H9 (cell line): ENCODE results near the gene DISC1. TPM values are rescaled to one million over a fixed set of nuclear protein-coding genes. Genes with fewer than 3 reads are reported as not detected.

Experiments
- DNase-seq: peaks from one replicate; pipeline ENCODE4 v3.0.0-alpha.2; 2017
- H2AFZ ChIP-seq: one replicate; pipeline ENCODE4 v1.6.1; 2013; ENCODE audit warnings: mild to moderate bottlenecking, low read length, control low read depth, moderate library complexity
- H2AK5ac ChIP-seq: 2 replicates; pipeline ENCODE4 v1.6.1; 2013; ENCODE audit warnings: low read length, control low read depth, mixed read lengths; ENCODE audit not compliant: insufficient read length
- H2BK120ac ChIP-seq: one replicate; pipeline ENCODE4 v1.6.1; 2013; ENCODE audit warnings: low read depth, mild to moderate bottlenecking, low read length, control low read depth, inconsistent platforms; ENCODE audit not compliant: poor library complexity, severe bottlenecking
- H2BK12ac ChIP-seq: 2 replicates; pipeline ENCODE4 v1.6.1; 2013; ENCODE audit warnings: low read length, control low read depth, mixed read lengths, low read depth; ENCODE audit not compliant: insufficient read length
- H2BK15ac ChIP-seq: 2 replicates; pipeline ENCODE4 v1.6.1; 2013; ENCODE audit warnings: low read depth, low read length, control low read depth
- H2BK20ac ChIP-seq: one replicate; pipeline ENCODE4 v1.6.1; 2013; ENCODE audit warnings: low read depth, mild to moderate bottlenecking, low read length, control low read depth, inconsistent platforms; ENCODE audit not compliant: poor library complexity, severe bottlenecking
- H2BK5ac ChIP-seq: 2 replicates; pipeline ENCODE4 v1.6.1; 2013; ENCODE audit warnings: low read length, control low read depth, mixed read lengths; ENCODE audit not compliant: insufficient read length
- H3K14ac ChIP-seq: 2 replicates; pipeline ENCODE4 v1.6.1; 2013; ENCODE audit warnings: low read length, control low read depth; ENCODE audit not compliant: insufficient read depth
- H3K18ac ChIP-seq: 2 replicates; pipeline ENCODE4 v1.6.1; 2013; ENCODE audit warnings: low read depth, mild to moderate bottlenecking, mixed read lengths, low read length, control low read depth; ENCODE audit not compliant: insufficient read length
- H3K23ac ChIP-seq: 2 replicates; pipeline ENCODE4 v1.6.1; 2013; ENCODE audit warnings: low read length, control low read depth, mixed read lengths, low read depth; ENCODE audit not compliant: insufficient read length
- H3K23me2 ChIP-seq: 2 replicates; pipeline ENCODE4 v1.6.1; 2013; ENCODE audit warnings: low read depth, mild to moderate bottlenecking, mixed read lengths, low read length, control low read depth; ENCODE audit not compliant: insufficient read length, poor library complexity, severe bottlenecking
- H3K27ac ChIP-seq: 2 replicates; pipeline ENCODE4 v1.5.1; 2013; ENCODE audit warnings: low read length, control low read depth, mixed read lengths, low read depth; ENCODE audit not compliant: insufficient read length
- H3K27me3 ChIP-seq: 2 replicates; pipeline ENCODE4 v1.6.1; 2013; ENCODE audit warnings: low read length, control low read depth, inconsistent platforms; ENCODE audit not compliant: insufficient read depth
- H3K4ac ChIP-seq: 2 replicates; pipeline ENCODE4 v1.6.1; 2013; ENCODE audit warnings: low read depth, mild to moderate bottlenecking, control low read depth, inconsistent platforms, low read length, moderate library complexity
- H3K4me1 ChIP-seq: 2 replicates; pipeline ENCODE4 v1.6.1; 2013; ENCODE audit warnings: low read length, control low read depth, inconsistent platforms; ENCODE audit not compliant: insufficient read depth
- H3K4me2 ChIP-seq: 2 replicates; pipeline ENCODE4 v1.6.1; 2013; ENCODE audit warnings: low read length, control low read depth, mixed read lengths; ENCODE audit not compliant: insufficient read length, insufficient read depth
- H3K56ac ChIP-seq: 2 replicates; pipeline ENCODE4 v1.6.1; 2013; ENCODE audit warnings: low read depth, mild to moderate bottlenecking, mixed read lengths, low read length, control low read depth; ENCODE audit not compliant: insufficient read length
- H3K79me1 ChIP-seq: 2 replicates; pipeline ENCODE4 v1.6.1; 2013; ENCODE audit warnings: low read depth, mild to moderate bottlenecking, moderate library complexity, low read length, control low read depth, inconsistent platforms; ENCODE audit not compliant: insufficient read depth, poor library complexity, severe bottlenecking
- H3K79me2 ChIP-seq: 2 replicates; pipeline ENCODE4 v1.6.1; 2013; ENCODE audit warnings: low read length, control low read depth, inconsistent platforms; ENCODE audit not compliant: insufficient read depth
- H3K9ac ChIP-seq: 2 replicates; pipeline ENCODE4 v1.6.1; 2013; ENCODE audit warnings: low read length, control low read depth, mixed read lengths; ENCODE audit not compliant: insufficient read length; ENCODE audit errors: extremely low read depth
- H3K9me3 ChIP-seq: one replicate; pipeline ENCODE4 v1.6.1; 2013; ENCODE audit warnings: low read depth, low read length, inconsistent platforms; ENCODE audit not compliant: control insufficient read depth
- H3T11ph ChIP-seq: one replicate; pipeline ENCODE4 v1.6.1; 2013; ENCODE audit warnings: mild to moderate bottlenecking, low read length, control low read depth, inconsistent platforms
- H4K20me1 ChIP-seq: one replicate; pipeline ENCODE4 v1.6.1; 2013; ENCODE audit not compliant: control insufficient read depth, insufficient read length, insufficient read depth
- H4K5ac ChIP-seq: 2 replicates; pipeline ENCODE4 v1.6.1; 2013; ENCODE audit warnings: low read depth, mild to moderate bottlenecking, mixed read lengths, low read length, control low read depth; ENCODE audit not compliant: insufficient read length
- H4K8ac ChIP-seq: replicated peaks from 2 replicates; pipeline ENCODE4 v1.6.1; 2013; ENCODE audit warnings: low read length, control low read depth, mixed read lengths, low read depth; ENCODE audit not compliant: insufficient read length
- H4K91ac ChIP-seq: 2 replicates; pipeline ENCODE4 v1.6.1; 2013; ENCODE audit warnings: low read depth, mild to moderate bottlenecking, moderate library complexity, mixed read lengths, low read length, control low read depth; ENCODE audit not compliant: insufficient read length
- H3K27ac Mint-ChIP-seq, 3 experiments: 2 replicates in 2 of 3; 3 replicates in 1 of 3; pipeline ENCODE4 v1.8.0; 2020 to 2021; ENCODE audit warnings: mixed read lengths in 3 of 3, mild to moderate bottlenecking in 1 of 3, moderate library complexity in 1 of 3
- H3K27me3 Mint-ChIP-seq: 2 replicates; pipeline ENCODE4 v1.8.0; 2021; ENCODE audit warnings: low read depth, mild to moderate bottlenecking, moderate library complexity, mixed read lengths
- H3K36me3 Mint-ChIP-seq, 3 experiments: 2 replicates in 2 of 3; 3 replicates in 1 of 3; pipeline ENCODE4 v1.8.0; 2020 to 2021; ENCODE audit warnings: low read depth in 3 of 3, mixed read lengths in 3 of 3; ENCODE audit not compliant: insufficient read depth in 1 of 3
- H3K4me1 Mint-ChIP-seq, 2 experiments: 2 replicates each; pipeline ENCODE4 v1.8.0; 2020; ENCODE audit warnings: mixed read lengths in 2 of 2
- H3K4me3 Mint-ChIP-seq, 2 experiments: 2 replicates in 1 of 2; 3 replicates in 1 of 2; pipeline ENCODE4 v1.8.0; 2020 to 2021; ENCODE audit warnings: mild to moderate bottlenecking in 2 of 2, mixed read lengths in 2 of 2, moderate library complexity in 1 of 2
- H3K9me3 Mint-ChIP-seq, 2 experiments: 2 replicates in 1 of 2; 3 replicates in 1 of 2; pipeline ENCODE4 v1.8.0; 2020; ENCODE audit warnings: mild to moderate bottlenecking in 2 of 2, mixed read lengths in 2 of 2, moderate library complexity in 1 of 2
- CTCF ChIP-seq: fragments of 200-600 bp; sonication (generic); conservative IDR thresholded peaks from 3 replicates; pipeline ENCODE4 v1.8.0; 2021; ENCODE audit warnings: antibody characterized with exemption, mild to moderate bottlenecking
- WGBS: extraction: QIAGEN DNeasy Blood & Tissue Kit; methylation state at CpG from one replicate; pipeline ENCODE4 v1.1.7; 2013; ENCODE audit warnings: missing lambda C conversion rate, low lambda C conversion rate, mixed read lengths; ENCODE audit not compliant: insufficient read length; ENCODE audit errors: extremely low coverage; 5-methylcytosine and 5-hydroxymethylcytosine counted together
- total RNA-seq: library from RNA; stranded (reverse); gene quantifications from 2 replicates; pipeline ENCODE4 v1.2.1, GENCODE V29; 2021

Gene DISC1
- total RNA-seq, 1 experiment from 2014 or later, result 2.5 TPM

- Histone ChIP-seq H3K79me1 (no peaks in the 10 kb centered on the region), H3K79me2 (no peaks in the 10 kb centered on the region), H4K8ac (no peak overlapping the region), H4K91ac (no peak overlapping the region), H3K18ac (no peak overlapping the region), H3K9ac (no peak overlapping the region), H4K5ac (no peak overlapping the region), H2BK12ac (no peak overlapping the region), H2BK5ac (no peak overlapping the region), H3K14ac (no peak overlapping the region), H3K4me2 (no peak overlapping the region), H2BK120ac (no peak overlapping the region), H2AK5ac (no peak overlapping the region), H3K9me3 (no peaks in the 10 kb centered on the region), H3K23ac (no peak overlapping the region), H3K4me1 (no peaks in the 10 kb centered on the region), H3K27me3 (no peaks in the 10 kb centered on the region), H3T11ph (no peak overlapping the region), H3K23me2 (no peaks in the 10 kb centered on the region), H2BK15ac (no peak overlapping the region), H4K20me1 (no peaks in the 10 kb centered on the region), H3K4ac (no peak overlapping the region), H2BK20ac (no peak overlapping the region), H3K56ac (no peak overlapping the region), H2AFZ (no peak overlapping the region), H3K27ac (no peak overlapping the region)
- H3K27ac Mint-ChIP-seq, result no peak overlapping the region
- H3K9me3 Mint-ChIP-seq, result no peaks in the 10 kb centered on the region
- peaks cover 2 to 8% of the 10 kb centered on the region in 2 experiments; a peak in 2 of 4 replicates for H3K4me1 Mint-ChIP-seq
- no peak overlapping the region for H3K4me3 Mint-ChIP-seq
- H3K36me3 Mint-ChIP-seq, result no peaks in the 10 kb centered on the region
- no CpG with 5 or more reads among the region's 10 CpGs for WGBS
- H3K27me3 Mint-ChIP-seq, result peaks cover 5% of the 10 kb centered on the region; the same call in 1 of the 2 replicates
- TF ChIP-seq CTCF, result no peak
- no peak for DNase-seq
Measured at GRCh38 chr1:231776010-231776756, 149.6 kb downstream of the DISC1 start.
